Stimulated activated CD8-positive, alpha-beta memory T cell treated with anti-CD3 and anti-CD28 coated beads, Interleukin-15, amount 100 ng/mL, for 1 hour (primary cell): ENCODE measurements around the gene NMNAT3.

Experiments
- DNase-seq: peaks from one replicate; pipeline ENCODE4 v3.0.0-alpha.2; 2020; ENCODE audit warnings: low read depth

Gene NMNAT3

DNA sequence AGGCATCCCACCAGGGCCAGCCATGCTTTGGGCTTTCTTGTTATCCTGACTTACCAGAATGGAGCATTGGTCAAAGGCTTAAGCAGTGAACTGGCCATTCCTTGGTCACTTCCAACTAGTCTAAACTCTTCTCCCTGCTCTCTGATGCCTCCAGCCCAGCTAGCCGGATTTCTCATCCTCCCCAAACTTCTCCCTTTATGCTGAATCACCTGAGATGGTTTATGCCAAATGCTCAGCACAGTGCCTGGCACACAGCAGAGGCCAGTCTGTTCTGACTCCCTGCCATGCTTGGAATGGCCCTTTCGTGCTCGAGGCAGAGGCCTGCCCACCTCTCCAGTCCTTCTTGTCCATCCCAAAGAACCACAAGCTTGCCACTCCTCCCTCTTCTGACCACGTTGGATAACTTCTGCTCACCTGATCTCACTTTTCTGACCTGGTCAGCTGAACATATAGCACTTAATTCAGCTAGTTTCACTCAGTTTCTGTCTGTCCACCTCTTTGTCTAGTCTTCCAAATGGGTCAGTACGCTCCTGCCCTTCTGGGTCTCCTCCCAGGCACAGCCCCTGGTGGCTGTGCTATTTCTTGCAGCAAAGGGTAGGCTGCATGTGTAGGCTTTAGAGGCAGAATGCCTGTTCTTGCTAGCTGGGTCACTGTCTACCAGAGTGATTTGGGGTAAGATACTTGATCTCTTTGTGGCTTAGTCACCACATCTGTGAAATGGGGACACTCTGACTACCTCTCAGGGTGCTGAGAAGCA is 136.1 kb downstream of the NMNAT3 start:
- DNase-seq, result no peak

DNA sequence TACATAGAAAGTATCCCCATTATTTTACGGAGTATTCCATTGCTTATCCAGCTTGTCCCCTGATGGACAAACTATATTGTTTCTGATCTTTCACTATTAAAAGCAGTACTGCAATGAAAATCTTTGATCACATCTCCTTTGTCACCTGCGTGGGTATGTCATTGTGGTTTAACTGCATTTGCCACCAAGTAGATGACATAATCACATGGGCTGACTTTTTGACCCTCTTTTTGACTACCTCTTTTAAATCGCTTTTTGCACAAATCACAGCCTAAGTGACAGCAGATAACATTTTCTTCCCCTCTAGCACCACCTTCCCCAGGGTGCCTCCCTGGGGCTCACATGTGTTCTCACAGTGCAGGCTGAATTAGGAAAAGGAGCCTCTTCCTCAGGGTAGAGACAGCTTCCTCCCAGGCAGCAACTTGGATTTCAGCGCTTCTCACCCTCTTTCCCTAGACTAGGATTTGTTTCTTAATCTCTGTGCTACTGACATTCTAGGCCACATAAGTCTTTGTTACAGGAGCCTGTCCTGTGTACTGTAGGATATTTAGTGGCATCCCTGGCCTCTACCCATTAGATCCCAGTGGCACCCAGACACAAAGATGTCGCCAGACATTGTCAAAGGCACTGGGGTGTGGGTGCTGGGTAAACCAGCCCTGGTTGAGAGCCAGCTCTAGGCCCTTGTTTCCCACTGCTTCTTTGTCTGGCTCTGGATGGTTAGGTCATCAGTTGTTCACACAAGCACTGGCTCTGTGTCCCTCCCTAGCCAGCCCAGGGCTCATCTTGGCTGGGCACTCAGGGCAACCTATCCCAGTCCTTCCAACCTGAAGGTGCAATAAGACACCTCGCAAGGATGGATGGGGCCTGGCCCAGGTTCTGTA is 136.9 kb downstream of the NMNAT3 start:
- DNase-seq, result no peak

DNA sequence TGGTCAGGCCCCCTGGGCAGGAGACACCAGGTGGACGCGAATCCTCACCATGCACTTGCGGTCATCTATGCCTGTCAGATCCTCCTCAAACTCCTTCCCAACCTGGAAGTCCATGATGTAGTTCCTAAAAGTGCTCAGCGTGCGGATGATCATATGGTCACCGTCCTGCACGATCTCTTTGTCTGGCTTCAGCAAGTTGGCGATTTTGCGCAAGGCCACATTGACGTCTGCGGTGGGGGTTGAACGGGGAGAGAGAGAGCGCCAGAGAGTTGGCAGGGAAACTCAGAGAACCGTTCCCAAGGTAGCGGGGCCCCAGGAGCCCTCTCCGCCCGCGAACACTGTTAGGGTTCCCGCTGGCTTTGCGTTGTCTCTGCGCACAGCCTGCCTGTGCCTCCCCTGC is 139.0 kb downstream of the NMNAT3 start:
- DNase-seq, result no peak

DNA sequence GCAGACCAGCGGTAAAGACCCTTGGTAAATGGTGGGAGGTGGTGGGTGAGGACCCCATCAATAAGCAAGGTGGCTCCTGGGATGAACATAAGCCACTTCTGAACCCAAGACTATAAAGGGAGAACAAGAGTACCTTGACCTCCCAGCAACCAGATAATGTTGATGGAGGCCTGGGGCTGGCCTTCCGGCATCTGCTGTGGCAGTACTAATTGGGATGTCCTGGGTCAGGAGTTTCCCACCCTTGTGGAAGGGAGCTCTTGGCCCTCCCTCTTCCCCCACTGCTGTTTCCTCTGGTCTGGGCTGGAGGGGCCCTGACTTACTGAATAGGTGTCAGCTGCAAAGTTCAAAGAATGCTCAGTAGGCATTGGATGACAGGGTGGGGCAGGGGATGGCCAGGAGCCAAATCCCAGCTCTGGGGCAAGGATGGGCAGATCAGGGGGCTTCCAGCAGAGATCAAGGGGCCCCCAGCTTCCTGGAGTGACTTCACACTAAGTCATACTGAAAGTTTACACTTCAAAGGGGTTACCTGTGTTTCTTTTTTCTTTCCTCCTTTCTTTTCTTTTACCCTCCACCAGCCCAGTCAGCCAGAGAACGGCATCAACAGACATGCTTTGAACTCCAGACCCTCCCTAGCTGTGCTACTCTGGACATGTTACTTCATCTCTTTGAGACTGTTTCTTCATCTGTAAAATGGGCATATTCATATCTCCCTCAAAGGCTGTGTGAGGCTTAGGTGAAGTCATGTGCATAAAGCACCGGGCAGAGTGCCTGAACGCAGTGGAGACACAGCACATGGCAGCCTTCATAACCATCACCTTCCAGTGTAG is 139.8 kb downstream of the NMNAT3 start:
- DNase-seq, result no peak

GRCh38 chr3:139537361-139537760 is 140.4 kb downstream of the NMNAT3 start:
- no peak for DNase-seq

DNA sequence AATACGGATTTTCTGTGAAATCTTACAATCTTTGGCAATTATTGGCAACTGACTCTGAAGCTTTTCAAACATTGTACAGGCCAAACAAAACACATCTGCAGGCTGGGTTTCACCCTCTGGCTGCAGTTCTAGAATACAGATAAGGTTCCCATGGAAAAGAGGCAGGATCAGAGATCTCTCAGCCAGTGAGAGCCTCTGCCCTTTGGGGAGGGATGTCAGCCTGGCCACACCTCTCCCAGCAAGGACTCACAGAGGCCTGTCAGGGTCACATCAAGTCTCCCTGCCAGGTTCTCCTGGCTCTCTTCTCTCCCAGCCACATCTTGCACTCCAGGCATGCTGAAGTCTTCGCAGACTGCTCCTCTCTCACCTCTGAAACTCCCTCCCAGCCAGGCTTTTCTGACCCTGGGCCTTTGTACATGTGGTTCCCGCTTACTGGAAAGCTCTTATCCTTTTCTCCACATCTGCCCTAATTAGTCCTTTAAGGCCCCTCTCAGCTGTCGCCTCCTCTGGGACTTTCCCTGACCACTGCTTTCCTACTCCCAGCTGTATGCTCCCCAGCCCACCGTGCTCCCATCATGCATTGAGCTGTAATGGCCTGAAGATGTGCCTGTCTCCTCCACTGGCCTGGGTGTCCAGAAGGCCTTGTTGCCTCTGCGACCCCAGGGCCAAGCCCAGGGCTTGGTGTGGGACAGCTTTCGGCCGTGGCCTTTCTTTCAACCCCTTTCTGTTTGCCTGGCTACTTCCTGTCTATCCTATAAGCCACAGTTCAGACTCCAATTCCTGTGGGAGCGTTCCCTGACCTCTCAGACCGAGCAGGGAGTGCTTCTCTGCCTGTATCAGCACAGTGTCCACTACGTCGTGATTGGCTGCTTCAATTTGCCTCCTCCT is 142.5 kb downstream of the NMNAT3 start:
- no peak for DNase-seq

GRCh38 chr3:139534455-139534812 is 143.3 kb downstream of the NMNAT3 start:
- DNase-seq, result no peak

DNA sequence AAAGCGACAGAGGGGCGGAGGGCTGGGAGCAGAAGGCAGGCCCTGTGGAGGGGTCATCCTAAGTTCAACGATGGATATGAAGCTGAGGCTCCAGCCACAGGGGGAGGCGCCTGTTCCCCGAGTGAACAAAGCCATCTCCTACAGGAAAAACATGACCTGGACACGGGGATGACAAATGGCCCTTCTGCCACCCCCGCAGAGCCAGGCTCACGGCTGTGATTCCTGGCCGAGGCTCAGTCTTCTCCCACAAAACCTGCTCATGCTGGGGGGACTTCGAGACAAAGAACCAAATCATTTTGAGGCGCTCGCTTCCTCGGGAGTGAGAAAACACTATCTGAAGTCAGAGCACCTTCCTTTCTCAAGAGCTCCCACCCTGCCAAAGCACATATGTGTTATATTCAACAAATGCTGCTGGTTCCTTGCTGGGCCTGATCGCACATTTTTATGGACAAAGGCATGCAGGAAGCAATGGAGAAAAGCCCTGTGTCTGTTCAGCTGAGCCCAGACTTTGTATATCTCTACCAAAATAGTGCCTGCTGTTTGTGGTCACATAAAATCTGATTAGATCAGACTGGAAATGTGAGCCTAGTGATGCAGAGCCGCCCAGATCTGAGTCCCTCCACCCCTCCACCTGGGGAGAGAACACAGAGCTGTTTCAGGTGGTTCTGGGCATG is 143.9 kb downstream of the NMNAT3 start:
- DNase-seq, result no peak

- DNase-seq, result no peak
Measured at GRCh38 chr3:139532976-139533375, 144.8 kb downstream of the NMNAT3 start.

GRCh38 chr3:139530717-139531116 is 147.1 kb downstream of the NMNAT3 start:
- no peak for DNase-seq

DNA sequence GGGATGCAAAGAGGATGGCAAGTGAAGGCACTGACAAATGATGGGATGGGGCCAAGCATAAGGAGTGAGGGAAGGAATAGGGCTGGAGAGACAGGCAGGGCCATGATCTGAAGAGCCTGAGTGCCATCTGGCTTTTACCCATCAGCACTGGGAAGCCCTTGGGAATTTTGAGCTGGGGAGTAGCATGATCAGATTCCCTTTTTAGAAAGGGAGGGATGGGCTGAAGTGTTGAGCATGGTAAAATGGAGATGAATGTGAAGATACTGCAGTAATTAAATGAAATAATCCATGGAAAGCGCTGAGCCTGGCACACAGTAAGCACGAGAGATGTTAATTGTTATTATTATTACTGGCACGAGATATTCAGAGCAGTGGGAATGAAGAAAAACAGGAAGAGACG is 148.1 kb downstream of the NMNAT3 start:
- DNase-seq, result no peak

- no peak for DNase-seq
Measured at GRCh38 chr3:139528924-139529323, 148.8 kb downstream of the NMNAT3 start.

DNA sequence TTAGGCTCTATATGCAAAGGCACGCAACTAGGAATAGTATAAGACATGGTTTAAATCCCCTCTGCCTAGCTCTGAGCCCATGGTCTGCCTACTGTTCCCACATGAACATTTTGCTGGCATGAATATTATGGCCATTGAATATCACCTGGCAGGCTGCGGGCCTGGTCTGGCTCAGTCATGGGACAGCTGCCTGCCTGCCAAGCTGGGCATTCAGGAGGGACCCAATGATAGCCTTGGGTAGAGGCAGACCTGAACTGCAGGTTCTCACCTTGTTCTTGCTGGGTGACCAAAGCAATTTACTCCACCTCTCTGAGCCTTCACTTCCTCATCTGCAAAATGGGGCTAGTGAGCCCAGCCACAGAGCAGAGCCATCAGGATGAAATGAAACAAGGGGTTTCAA is 149.5 kb downstream of the NMNAT3 start:
- no peak for DNase-seq

- no peak for DNase-seq
Measured at GRCh38 chr3:139527265-139527664, 150.5 kb downstream of the NMNAT3 start.

GRCh38 chr3:139526146-139526545 is 151.6 kb downstream of the NMNAT3 start:
- no peak for DNase-seq

GRCh38 chr3:139524841-139525636 is 152.7 kb downstream of the NMNAT3 start:
- DNase-seq, result no peak

DNA sequence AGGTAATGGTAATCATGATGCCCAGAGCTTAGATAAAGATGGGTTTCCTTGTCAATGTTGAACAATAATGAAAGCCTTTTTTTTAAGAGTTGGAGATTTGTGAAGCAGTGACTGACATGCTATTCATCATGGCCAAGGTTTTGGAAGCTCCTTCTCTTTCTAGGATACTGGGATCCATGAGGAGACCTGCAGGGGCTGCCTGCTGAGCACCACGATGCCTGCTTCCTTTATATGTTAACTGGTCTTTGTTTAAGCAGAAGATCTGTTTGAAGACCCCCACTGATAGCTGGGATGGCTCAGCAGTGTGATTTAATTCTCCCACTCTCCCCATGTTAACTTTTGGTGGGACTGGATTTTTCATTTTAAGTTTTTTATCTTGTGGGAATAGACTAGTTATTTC is 154.1 kb downstream of the NMNAT3 start:
- DNase-seq, result no peak

DNA sequence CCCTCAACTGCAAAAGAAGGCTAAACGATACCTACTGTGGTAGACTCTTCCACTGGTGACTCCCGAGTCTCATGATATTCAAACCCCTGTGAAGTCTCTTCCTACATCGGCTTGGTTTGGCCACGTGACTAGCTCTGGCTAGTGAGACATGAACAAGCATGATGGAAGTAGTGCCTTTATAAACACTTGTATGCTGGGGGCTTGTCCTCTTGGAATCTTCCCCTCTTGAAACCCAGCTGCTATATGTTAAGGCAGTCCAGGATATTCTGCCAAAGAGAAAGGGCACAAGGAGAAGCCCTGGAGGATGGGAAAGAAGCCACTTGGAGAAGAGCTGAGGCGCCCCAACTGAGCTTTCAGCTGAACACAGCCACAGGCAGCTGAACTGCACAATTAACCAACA is 154.6 kb downstream of the NMNAT3 start:
- DNase-seq, result no peak

GRCh38 chr3:139522421-139522820 is 155.4 kb downstream of the NMNAT3 start:
- no peak for DNase-seq

DNA sequence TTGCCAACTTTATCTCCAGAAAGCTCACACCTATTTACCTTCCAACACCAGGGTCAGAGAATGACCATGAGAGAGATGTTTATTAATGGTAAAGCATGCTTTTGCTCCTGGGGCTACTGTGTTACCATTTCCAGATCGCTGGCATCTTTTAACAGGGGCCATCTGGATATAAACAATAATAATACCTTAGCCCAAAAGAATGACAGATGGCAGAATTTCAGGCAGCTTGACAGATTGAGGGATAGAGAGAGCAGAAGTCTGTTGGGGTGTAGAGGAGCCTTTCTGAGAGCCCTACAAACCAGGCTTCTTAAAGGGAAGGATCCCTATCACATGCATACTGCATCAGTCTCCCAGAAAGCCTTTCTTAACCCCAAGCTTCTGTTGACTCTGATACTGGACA is 156.0 kb downstream of the NMNAT3 start:
- no peak for DNase-seq
